Tibial nerve (tissue), 4 donors: ENCODE results near the gene RIPPLY2. TPM values are rescaled to one million over a fixed set of nuclear protein-coding genes. Genes with fewer than 3 reads are reported as not detected.
A peak's percentile ranks its signal among the peaks of the same experiment; 100 is the strongest.

ENCODE experiments used
- DNase-seq, 2 donors: peaks; one replicate each; pipeline ENCODE4 v3.0.0-alpha.2; 2019; ENCODE audit warnings: low spot score in 2 of 2
- H3K27ac ChIP-seq, 4 donors: fragments of 200-600 bp; sonication (generic) in 3 of 4; one replicate each; pipeline ENCODE4 v1.5.1; 2017 to 2019; ENCODE audit warnings: mild to moderate bottlenecking in 1 of 4
- H3K27me3 ChIP-seq, 2 donors: fragments of 200-600 bp; sonication (generic) in 1 of 2; one replicate each; pipeline versions ENCODE4 v1.5.1 to v1.6.0; 2017 to 2019
- H3K36me3 ChIP-seq, 3 donors: fragments of 200-600 bp; sonication (generic); one replicate each; pipeline ENCODE4 v1.5.1; 2018 to 2019
- H3K4me1 ChIP-seq, 4 donors: fragments of 200-600 bp; sonication (generic) in 3 of 4; one replicate each; pipeline ENCODE4 v1.5.1; 2017 to 2019
- H3K4me3 ChIP-seq, 4 donors: fragments of 200-600 bp; sonication (generic) in 3 of 4; one replicate each; pipeline ENCODE4 v1.5.1; 2017 to 2019; ENCODE audit warnings: mild to moderate bottlenecking in 1 of 4, moderate library complexity in 1 of 4
- H3K9me3 ChIP-seq, 4 donors: fragments of 200-600 bp; sonication (generic) in 3 of 4; one replicate each; pipeline ENCODE4 v1.5.1; 2017 to 2019
- CTCF ChIP-seq, 5 experiments: fragments of 200-600 bp in 3 of 5; fragments of 450-650 bp in 2 of 5; sonication (generic) in 3 of 5; IDR thresholded peaks; one replicate each; pipeline ENCODE4 v1.5.1; 2016 to 2019; ENCODE audit warnings: antibody characterized with exemption in 5 of 5, mild to moderate bottlenecking in 3 of 5, moderate library complexity in 2 of 5
- EP300 ChIP-seq, 2 donors: sonication (generic); formaldehyde crosslinking; IDR thresholded peaks; one replicate each; pipeline ENCODE4 v1.6.1; 2017; ENCODE audit warnings: antibody characterized with exemption in 2 of 2, mild to moderate bottlenecking in 1 of 2
- POLR2A ChIP-seq, 2 donors: fragments of 450-650 bp; IDR thresholded peaks; one replicate each; pipeline ENCODE4 v1.6.1; 2017; ENCODE audit warnings: antibody characterized with exemption in 2 of 2, mild to moderate bottlenecking in 2 of 2, moderate library complexity in 2 of 2
- WGBS, 2 donors: methylation state at CpG; one replicate each; pipeline ENCODE4 v1.1.5; 2018; 5-methylcytosine and 5-hydroxymethylcytosine counted together
- total RNA-seq, 4 donors: library from RNA; depleted of rRNA; stranded (reverse); fragments of >200 nt; gene quantifications; one replicate each; pipeline ENCODE4 v1.1.0, GENCODE V29; 2016

Gene RIPPLY2
- total RNA-seq, 4 donors from 2014 or later, result 0.21 to 16.7 TPM; not detected in 2

- H3K27me3 ChIP-seq, result no peaks in the 10 kb centered on the region
- peaks cover 0 to 8% (median 0%) of the 10 kb centered on the region in 3 donors for H3K36me3 ChIP-seq
- H3K4me1 ChIP-seq, result peaks cover 0 to 21% (median 18%) of the 10 kb centered on the region in 4 donors
- DNase-seq, result peak; percentile 80 to 89
- H3K9me3 ChIP-seq, result no peaks in the 10 kb centered on the region
- H3K27ac ChIP-seq, result peak within 1 kb of the TSS; percentile 75 to 94 (median 89)
- TF ChIP-seq CTCF (IDR thresholded peaks at IDR 0.05) (peak; percentile 16 to 64 (median 49)), POLR2A (IDR thresholded peaks at IDR 0.05) (peak; percentile 64 to 69), EP300 (IDR thresholded peaks at IDR 0.05) (peak; percentile 74 to 89)
- peak within 1 kb of the TSS; percentile 63 to 93 (median 80) for H3K4me3 ChIP-seq
- WGBS, 2 donors, result 0 to 1% methylated on average over 37 to 48 of the region's 53 CpGs
These were observed 6.5 kb downstream of the RIPPLY2 start, which contains the start of gene CYB5R4 for GRCh38 chr6:83859410-83860358. CYB5R4 (plus strand) TSS chr6:83859689; CDS start chr6:83859783, 94 bp downstream.

GRCh38 chr6:83860359-83860755, 7.2 kb downstream of the RIPPLY2 start:
- no peak for DNase-seq
- H3K36me3 ChIP-seq, result peaks cover 0 to 15% (median 0%) of the 10 kb centered on the region in 3 donors
- WGBS, 2 donors, result 21 to 23% methylated on average over 7 of the region's 7 CpGs
- no peak for TF ChIP-seq POLR2A (IDR thresholded peaks at IDR 0.05)
- TF ChIP-seq CTCF (IDR thresholded peaks at IDR 0.05), result no peak
- no peak for TF ChIP-seq EP300 (IDR thresholded peaks at IDR 0.05)
- peak overlapping the region; percentile 63 to 93 (median 80) for H3K4me3 ChIP-seq
- peaks cover 0 to 21% (median 18%) of the 10 kb centered on the region in 4 donors for H3K4me1 ChIP-seq
- no peaks in the 10 kb centered on the region for H3K27me3 ChIP-seq
- no peaks in the 10 kb centered on the region for H3K9me3 ChIP-seq
- peak overlapping the region; percentile 75 to 94 (median 89) for H3K27ac ChIP-seq

- no peaks in the 10 kb centered on the region for H3K9me3 ChIP-seq
- DNase-seq, result no peak
- no peak for TF ChIP-seq EP300 (IDR thresholded peaks at IDR 0.05)
- H3K4me1 ChIP-seq, result peaks cover 0 to 21% (median 18%) of the 10 kb centered on the region in 4 donors
- peaks cover 0 to 20% (median 0%) of the 10 kb centered on the region in 3 donors for H3K36me3 ChIP-seq
- no peaks in the 10 kb centered on the region for H3K27me3 ChIP-seq
- peak overlapping the region in 1 of 4 donors; percentile 94 for H3K27ac ChIP-seq
- WGBS, 2 donors, result 60 to 64% methylated on average over 8 of the region's 8 CpGs
- peak overlapping the region in 3 of 4 donors; percentile 79 to 93 (median 81) for H3K4me3 ChIP-seq
These were observed 7.8 kb downstream of the RIPPLY2 start for GRCh38 chr6:83860782-83861495.

- H3K27me3 ChIP-seq, result no peaks in the 10 kb centered on the region
- no peak for TF ChIP-seq CTCF (IDR thresholded peaks at IDR 0.05)
- TF ChIP-seq EP300 (IDR thresholded peaks at IDR 0.05), result no peak
- TF ChIP-seq POLR2A (IDR thresholded peaks at IDR 0.05), result no peak
- DNase-seq, result no peak
- peaks cover 0 to 21% (median 18%) of the 10 kb centered on the region in 4 donors for H3K4me1 ChIP-seq
- 81 to 87% methylated on average over 4 of the region's 4 CpGs for WGBS, 2 donors
- H3K9me3 ChIP-seq, result no peaks in the 10 kb centered on the region
- no peak overlapping the region for H3K4me3 ChIP-seq
- peaks cover 0 to 38% (median 0%) of the 10 kb centered on the region in 3 donors for H3K36me3 ChIP-seq
- H3K27ac ChIP-seq, result no peak overlapping the region
These were observed 9.8 kb downstream of the RIPPLY2 start for GRCh38 chr6:83862776-83863471.

GRCh38 chr6:83867043-83867442, 13.9 kb downstream of the RIPPLY2 start:
- Histone ChIP-seq H3K27me3 (no peaks in the 10 kb centered on the region), H3K27ac (no peak overlapping the region), H3K9me3 (no peaks in the 10 kb centered on the region), H3K4me3 (no peak overlapping the region), H3K4me1 (peaks cover 0 to 5% (median 0%) of the 10 kb centered on the region in 4 donors), H3K36me3 (peaks cover 0 to 38% (median 0%) of the 10 kb centered on the region in 3 donors)
- TF ChIP-seq POLR2A (IDR thresholded peaks at IDR 0.05), result no peak
- TF ChIP-seq CTCF (IDR thresholded peaks at IDR 0.05), result no peak
- no peak for TF ChIP-seq EP300 (IDR thresholded peaks at IDR 0.05)
- no peak for DNase-seq
